AG04450 (cell line): Measurements from ENCODE around the gene PRKAG2. TPM values are rescaled to one million over a fixed set of nuclear protein-coding genes. Genes with fewer than 3 reads are reported as not detected.
"Not testable (repeated sequence)": the region's sequence is repeated elsewhere in the genome, so short reads cannot be mapped to it uniquely, and the experiment has no call there.

Experiments used
- CTCF ChIA-PET: fragments of 300-600, 350-600 bp; formaldehyde crosslinking; extraction: SDS; loops from one replicate; lab custom pipeline; 2022; ENCODE audit warnings: antibody characterized with exemption, inconsistent platforms; lab: Charles Lee
- POLR2A ChIA-PET: fragments of 350-600 bp; formaldehyde crosslinking; extraction: SDS; loops from one replicate; lab custom pipeline; 2021; ENCODE audit warnings: antibody characterized with exemption, inconsistent platforms; lab: Yijun Ruan, JAX
- DNase-seq: peaks from one replicate; pipeline ENCODE4 v3.0.0-alpha.2; 2011; ENCODE audit warnings: low read depth, low spot score
- H3K27ac ChIP-seq: one replicate; pipeline ENCODE4 v1.5.1; 2012; ENCODE audit warnings: low read depth, low read length, control low read depth
- H3K27me3 ChIP-seq: one replicate; pipeline ENCODE4 v1.6.0; 2012; ENCODE audit warnings: low read length; ENCODE audit not compliant: control insufficient read depth, insufficient read depth
- H3K4me3 ChIP-seq: 2 replicates; pipeline ENCODE4 v1.5.1; 2011; ENCODE audit warnings: mild to moderate bottlenecking, low read depth, low read length, control low read depth
- H3K9me3 ChIP-seq: 2 replicates; pipeline ENCODE4 v1.5.1; 2012; ENCODE audit warnings: low read length; ENCODE audit not compliant: control insufficient read depth, insufficient read depth
- polyA plus RNA-seq: library from polyadenylated mRNA; depleted of rRNA; stranded (reverse); fragments of >200 nt; gene quantifications from 2 replicates; pipeline ENCODE4 v1.2.3, GENCODE V29; 2011
- TF ChIP-seq, protein P1 (sequence below): IDR thresholded peaks from 2 replicates; pipeline ENCODE4 v1.5.1; 2011; ENCODE audit warnings: low read depth, low read length, control low read depth, inconsistent platforms

PRKAG2 gene
- polyA plus RNA-seq, 1 experiment, result 45.0 TPM

DNA sequence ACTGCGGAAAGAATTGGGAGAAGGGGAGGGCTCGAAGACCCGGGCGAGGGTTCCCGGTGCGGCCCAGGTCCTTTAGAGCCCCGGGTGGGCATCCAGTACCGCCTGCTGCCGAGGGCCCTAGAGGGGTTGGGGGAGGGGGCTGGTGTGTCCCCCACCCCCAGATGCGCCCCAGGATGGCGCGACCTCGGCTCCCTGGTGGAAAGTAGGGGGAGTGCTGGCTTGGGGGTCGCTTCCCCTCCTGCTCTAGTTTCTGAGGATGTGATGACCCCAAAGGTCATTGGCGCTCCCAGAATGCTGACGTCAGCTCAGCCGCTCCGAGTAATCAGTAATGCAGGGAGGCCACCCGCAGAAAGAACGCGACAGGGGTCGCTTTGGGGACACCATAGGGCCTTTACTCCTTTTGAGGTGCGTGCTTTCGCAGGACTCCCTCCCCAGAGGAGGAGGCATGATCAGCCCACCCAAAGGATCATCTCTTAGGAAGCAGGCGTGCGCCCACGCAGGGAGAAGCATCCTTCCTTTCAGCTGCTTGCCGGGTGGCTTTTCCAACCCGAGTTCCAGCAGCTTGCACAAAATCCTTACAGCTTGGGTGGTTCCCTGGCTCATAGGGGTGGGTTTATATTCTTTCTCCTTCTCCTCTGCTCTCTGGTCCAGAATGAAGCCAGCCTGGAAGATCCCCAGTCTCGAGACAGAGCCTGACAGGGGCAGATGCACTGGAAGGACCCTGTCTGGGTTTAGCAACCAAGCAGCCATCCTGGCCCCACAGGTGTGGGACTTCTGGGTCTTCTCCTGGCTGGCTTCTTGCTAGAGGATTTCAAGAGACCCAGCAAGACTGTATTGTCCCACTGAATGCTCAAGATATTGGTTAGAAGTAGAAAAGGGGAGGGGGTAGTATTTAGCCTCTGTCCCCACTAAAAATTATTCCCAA, 1.3 kb upstream of the PRKAG2 start:
- ChIA-PET POLR2A (no interaction called here), CTCF (no interaction called here)
- no peak for DNase-seq
- H3K27me3 ChIP-seq, result peaks cover 49% of the 10 kb centered on the region
- TF ChIP-seq, protein P1, sequence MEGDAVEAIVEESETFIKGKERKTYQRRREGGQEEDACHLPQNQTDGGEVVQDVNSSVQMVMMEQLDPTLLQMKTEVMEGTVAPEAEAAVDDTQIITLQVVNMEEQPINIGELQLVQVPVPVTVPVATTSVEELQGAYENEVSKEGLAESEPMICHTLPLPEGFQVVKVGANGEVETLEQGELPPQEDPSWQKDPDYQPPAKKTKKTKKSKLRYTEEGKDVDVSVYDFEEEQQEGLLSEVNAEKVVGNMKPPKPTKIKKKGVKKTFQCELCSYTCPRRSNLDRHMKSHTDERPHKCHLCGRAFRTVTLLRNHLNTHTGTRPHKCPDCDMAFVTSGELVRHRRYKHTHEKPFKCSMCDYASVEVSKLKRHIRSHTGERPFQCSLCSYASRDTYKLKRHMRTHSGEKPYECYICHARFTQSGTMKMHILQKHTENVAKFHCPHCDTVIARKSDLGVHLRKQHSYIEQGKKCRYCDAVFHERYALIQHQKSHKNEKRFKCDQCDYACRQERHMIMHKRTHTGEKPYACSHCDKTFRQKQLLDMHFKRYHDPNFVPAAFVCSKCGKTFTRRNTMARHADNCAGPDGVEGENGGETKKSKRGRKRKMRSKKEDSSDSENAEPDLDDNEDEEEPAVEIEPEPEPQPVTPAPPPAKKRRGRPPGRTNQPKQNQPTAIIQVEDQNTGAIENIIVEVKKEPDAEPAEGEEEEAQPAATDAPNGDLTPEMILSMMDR, result no peak
- peaks cover 3% of the 10 kb centered on the region; the same call in 1 of the 2 replicates for H3K9me3 ChIP-seq
- H3K4me3 ChIP-seq, result no peak overlapping the region
- H3K27ac ChIP-seq, result no peak overlapping the region

DNA sequence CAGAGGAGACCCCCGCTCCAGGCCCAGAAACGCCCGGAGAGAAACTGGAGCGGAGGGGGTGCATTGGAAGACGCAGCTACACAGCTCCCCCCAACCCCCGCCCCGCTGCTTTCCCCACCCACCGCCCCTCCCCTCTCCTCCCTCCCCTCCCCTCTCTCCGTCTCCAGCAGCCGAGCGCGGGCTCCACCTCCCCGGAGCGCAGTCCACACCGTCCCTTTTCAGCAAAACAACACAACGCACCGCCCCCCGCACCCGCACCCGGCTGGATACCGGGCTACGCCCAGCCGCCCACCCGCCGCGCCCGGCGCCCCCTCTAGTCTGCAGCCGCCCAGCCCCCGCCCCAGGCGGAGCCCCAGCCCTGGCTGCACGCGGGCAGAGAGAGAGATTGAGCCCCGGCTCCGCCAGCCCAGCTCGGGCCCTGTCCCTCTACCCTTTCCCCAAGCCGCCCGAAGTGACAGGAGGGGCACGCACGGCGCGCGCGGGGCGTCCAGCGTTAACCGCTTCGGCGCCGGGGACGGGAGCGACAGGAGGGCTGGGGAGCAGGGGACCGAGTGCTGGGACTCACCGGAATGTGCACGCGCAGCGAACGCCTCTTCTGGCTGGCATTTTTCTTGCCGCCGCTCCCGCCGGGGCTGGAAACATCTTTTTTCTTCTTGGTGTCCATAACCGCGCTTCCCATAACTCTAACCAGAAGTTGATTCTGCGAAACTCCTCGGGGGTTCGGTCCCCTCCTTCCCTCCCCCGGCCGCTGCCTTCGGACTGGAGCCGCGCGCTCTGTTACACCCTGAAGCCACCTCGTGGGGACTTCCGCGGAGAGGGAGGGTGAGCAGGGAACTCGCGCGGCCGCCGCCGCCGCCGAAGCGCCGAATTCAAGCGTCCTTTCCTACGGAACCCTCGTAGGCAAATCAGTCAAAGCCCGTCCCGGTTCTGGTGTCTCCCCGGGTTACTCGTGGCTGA, 695 bp downstream of the PRKAG2 start:
- TF ChIP-seq, protein P1, result no peak
- CTCF ChIA-PET, result interaction anchor here (0.6 kb wide), 1 partner anchor 93 kb away, joined by 3 read pairs; no protein-coding TSS in a partner anchor
- H3K27me3 ChIP-seq, result peaks cover 56% of the 10 kb centered on the region
- H3K9me3 ChIP-seq, result peaks cover 3% of the 10 kb centered on the region; the same call in 1 of the 2 replicates
- no peak for DNase-seq
- H3K4me3 ChIP-seq, result peak overlapping the region; percentile 58
- POLR2A ChIA-PET, result no interaction called here
- H3K27ac ChIP-seq, result no peak overlapping the region

DNA sequence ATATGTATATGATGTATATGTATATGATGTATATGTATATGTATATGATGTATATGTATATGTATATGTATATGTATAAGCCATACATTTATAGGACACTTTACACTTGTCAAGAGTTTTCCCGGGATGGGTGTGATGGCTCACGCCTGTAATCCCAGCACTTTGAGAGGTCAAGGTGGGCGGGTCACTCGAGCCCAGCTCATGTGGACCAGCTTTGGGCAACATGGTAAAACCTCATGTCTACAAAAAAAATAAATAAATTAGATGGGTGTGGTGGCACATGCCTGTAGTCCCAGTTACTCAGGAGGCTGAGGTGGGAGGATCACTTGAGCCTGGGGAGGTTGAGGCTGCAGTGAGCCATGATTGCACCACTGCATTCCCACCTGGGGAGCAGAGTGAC, 2.4 kb downstream of the PRKAG2 start:
- CTCF ChIA-PET, result not testable (repeated sequence)

DNA sequence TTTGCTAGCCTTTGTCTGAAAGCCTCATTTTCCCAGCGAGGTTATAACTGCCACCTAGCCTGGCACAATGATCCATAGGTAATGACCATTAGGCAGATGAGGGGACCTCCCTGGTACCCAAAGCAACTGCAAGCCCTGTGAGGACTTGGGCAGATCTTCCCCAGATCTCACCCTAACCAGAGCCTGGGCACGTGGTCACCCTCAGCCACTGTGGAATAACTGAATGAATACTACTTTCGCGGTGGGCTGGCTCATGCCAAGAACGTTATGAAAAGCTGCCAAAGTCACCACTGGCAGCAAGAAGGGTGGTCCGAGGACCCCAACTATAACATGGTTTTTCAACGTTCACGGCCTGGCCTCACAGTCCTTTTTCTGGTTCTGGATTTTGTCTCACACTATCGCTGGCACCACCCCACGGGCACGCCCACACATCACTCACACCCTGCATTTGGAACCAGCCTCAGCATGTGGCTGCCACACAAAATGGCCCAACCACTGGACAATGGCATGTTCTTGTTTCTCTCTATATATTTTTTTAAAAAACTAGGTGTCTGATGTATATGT, 3.4 kb downstream of the PRKAG2 start:
- Histone ChIP-seq H3K27ac (no peak overlapping the region), H3K4me3 (no peak overlapping the region), H3K27me3 (peaks cover 62% of the 10 kb centered on the region), H3K9me3 (peaks cover 7% of the 10 kb centered on the region; the same call in 1 of the 2 replicates)
- CTCF ChIA-PET, result no interaction called here
- TF ChIP-seq, protein P1, result no peak
- DNase-seq, result no peak
- POLR2A ChIA-PET, result no interaction called here

More for the DNA sequence above, 2.4 kb downstream of the PRKAG2 start:
- H3K9me3 ChIP-seq, POLR2A ChIA-PET, H3K27ac ChIP-seq, DNase-seq, H3K4me3 ChIP-seq: not testable (repeated sequence)
- H3K27me3 ChIP-seq, result peaks cover 60% of the 10 kb centered on the region
